Activated naive CD4-positive, alpha-beta T cell treated with anti-CD3 and anti-CD28 coated beads, Interleukin-2, amount 10 ng/mL, durations not matched to agents 7 days and 5 days (primary cell): ENCODE measurements around the gene CCDC192.

ENCODE experiments used
- CTCF ChIA-PET: fragments of 350-600 bp; sonication (Branson Sonifier 250); formaldehyde crosslinking; loops from one replicate; lab custom pipeline; 2021; ENCODE audit warnings: antibody characterized with exemption; lab: Charles Lee
- DNase-seq: peaks from one replicate; pipeline ENCODE4 v3.0.0-alpha.2; 2020
- H3K27ac Mint-ChIP-seq: one replicate; pipeline ENCODE4 v1.8.0; 2021; ENCODE audit warnings: mild to moderate bottlenecking, moderate library complexity, mixed read lengths
- H3K27me3 Mint-ChIP-seq: one replicate; pipeline ENCODE4 v1.8.0; 2021; ENCODE audit warnings: mild to moderate bottlenecking, mixed read lengths
- H3K36me3 Mint-ChIP-seq: one replicate; pipeline ENCODE4 v1.8.0; 2021; ENCODE audit warnings: mixed read lengths
- H3K4me1 Mint-ChIP-seq: one replicate; pipeline ENCODE4 v1.8.0; 2021; ENCODE audit warnings: mixed read lengths
- H3K4me3 Mint-ChIP-seq: one replicate; pipeline ENCODE4 v1.8.0; 2021; ENCODE audit warnings: mild to moderate bottlenecking, moderate library complexity, mixed read lengths
- H3K9me3 Mint-ChIP-seq: one replicate; pipeline ENCODE4 v1.8.0; 2021; ENCODE audit warnings: mixed read lengths

The CCDC192 gene

DNA sequence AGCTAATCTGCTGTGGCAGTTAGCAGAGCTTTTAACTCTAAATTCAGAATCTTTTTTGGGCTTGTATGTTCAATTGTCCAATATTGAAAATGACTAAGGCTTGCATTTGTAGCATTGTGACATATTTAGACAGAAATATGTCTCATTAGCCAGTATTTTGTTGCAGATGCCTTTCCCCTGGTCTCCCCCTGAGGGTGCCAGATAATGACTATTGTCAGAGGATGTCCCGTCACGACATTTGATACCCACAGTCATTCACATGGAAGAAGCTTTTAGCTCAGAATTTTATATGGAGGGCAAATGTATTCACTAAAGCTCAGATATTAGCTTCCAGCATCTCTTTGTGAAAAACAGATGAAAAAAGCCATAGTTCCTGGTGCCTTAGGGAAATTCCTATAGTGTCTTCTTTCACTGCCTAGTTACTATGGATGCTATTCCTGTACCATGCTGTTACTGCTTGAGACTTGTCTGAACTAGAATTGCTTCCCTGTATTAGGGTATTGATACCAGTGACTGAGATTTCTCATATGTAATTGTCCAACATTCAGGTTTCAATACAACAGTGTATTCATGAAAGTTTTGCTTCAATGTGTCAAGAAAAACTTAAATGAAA lies 96.2 kb downstream of the CCDC192 start:
- H3K27ac Mint-ChIP-seq = no peak overlapping the region
- H3K4me3 Mint-ChIP-seq = no peak overlapping the region
- no peaks in the 10 kb centered on the region for H3K4me1 Mint-ChIP-seq
- no peaks in the 10 kb centered on the region for H3K36me3 Mint-ChIP-seq
- CTCF ChIA-PET = no interaction called here
- H3K27me3 Mint-ChIP-seq = no peaks in the 10 kb centered on the region
- no peaks in the 10 kb centered on the region for H3K9me3 Mint-ChIP-seq
- DNase-seq = no peak

DNA sequence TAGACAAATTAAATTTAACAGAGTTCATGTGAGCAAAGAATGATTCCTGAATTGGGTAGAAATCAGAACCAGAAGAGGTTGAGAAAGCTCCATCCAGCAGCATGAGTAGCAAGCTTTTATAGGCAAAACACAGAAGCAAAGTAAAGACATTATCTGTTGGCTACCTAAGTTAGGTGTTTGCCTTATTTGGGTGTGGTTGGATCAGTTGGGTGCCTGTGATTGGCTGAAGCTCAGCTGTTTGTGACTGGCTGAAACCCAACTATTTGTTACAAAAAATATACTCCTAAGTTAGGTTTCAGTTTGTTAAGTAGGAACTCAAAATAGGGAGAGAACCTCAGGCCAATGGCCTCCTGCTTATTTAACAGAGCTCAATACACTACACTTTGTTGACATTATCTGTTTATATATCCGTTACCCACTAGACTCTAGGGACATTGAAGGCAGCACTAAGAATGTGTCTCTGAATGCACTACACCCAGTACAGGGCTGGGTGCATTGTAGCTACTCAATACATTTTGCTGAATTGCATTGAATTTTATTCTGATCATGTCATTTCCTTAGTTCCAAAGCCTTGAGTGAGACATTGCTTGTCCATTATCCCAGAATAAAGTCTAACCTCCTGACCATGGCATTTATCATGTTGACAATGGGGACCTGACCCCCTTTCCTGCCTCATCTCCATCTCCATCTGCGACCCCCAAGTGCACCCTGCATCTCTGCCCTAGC lies 98.7 kb downstream of the CCDC192 start:
- no peaks in the 10 kb centered on the region for H3K36me3 Mint-ChIP-seq
- no peak for DNase-seq
- H3K27ac Mint-ChIP-seq = no peak overlapping the region
- H3K27me3 Mint-ChIP-seq = no peaks in the 10 kb centered on the region
- no peaks in the 10 kb centered on the region for H3K4me1 Mint-ChIP-seq
- CTCF ChIA-PET = no interaction called here
- H3K9me3 Mint-ChIP-seq = no peaks in the 10 kb centered on the region
- H3K4me3 Mint-ChIP-seq = no peak overlapping the region

DNA sequence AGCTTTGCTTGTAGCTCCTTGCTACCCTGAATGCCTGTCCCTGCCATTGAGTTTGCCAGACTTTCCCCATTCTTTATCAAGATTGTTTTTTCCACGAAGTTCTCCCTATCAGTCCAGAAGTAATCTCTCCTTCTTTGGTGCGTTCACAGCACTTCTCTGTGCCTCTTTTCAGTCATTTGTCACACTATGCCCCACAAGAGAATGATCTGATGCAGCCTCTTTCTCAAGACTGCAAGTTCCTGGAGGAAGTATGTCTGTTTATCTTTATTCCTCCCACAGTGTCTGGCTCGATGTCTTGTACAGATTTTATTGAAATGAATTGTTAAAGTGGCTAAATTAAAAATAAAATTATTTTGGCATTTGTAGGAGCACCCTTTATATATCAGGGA lies 99.3 kb downstream of the CCDC192 start:
- no peaks in the 10 kb centered on the region for H3K9me3 Mint-ChIP-seq
- no peak overlapping the region for H3K27ac Mint-ChIP-seq
- CTCF ChIA-PET = no interaction called here
- H3K4me1 Mint-ChIP-seq = no peaks in the 10 kb centered on the region
- H3K27me3 Mint-ChIP-seq = no peaks in the 10 kb centered on the region
- no peak overlapping the region for H3K4me3 Mint-ChIP-seq
- H3K36me3 Mint-ChIP-seq = no peaks in the 10 kb centered on the region
- no peak for DNase-seq

GRCh38 chr5:127804886-127805426 lies 101.8 kb downstream of the CCDC192 start:
- no peaks in the 10 kb centered on the region for H3K9me3 Mint-ChIP-seq
- no peaks in the 10 kb centered on the region for H3K27me3 Mint-ChIP-seq
- H3K27ac Mint-ChIP-seq = no peak overlapping the region
- H3K36me3 Mint-ChIP-seq = no peaks in the 10 kb centered on the region
- CTCF ChIA-PET = no interaction called here
- H3K4me3 Mint-ChIP-seq = no peak overlapping the region
- no peaks in the 10 kb centered on the region for H3K4me1 Mint-ChIP-seq
- no peak for DNase-seq

DNA sequence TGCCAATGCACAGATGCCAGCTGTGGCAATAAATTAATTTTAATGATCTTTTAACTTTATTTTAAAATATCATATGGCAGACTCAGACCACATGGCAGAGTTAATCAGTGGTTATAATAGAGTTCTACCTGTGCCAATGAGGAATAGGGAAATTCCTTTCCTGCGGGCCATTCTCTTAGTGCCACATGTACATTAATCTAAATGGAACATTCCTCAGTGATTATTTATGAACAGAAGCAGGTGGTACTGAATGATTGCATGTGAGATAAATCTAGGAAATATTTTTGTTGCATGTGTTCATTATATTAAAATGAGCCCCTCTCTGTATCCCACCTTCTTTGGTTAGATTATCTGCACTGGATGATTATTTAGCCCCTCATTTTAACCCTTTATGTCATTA lies 102.3 kb downstream of the CCDC192 start:
- no peaks in the 10 kb centered on the region for H3K4me1 Mint-ChIP-seq
- CTCF ChIA-PET = no interaction called here
- H3K27me3 Mint-ChIP-seq = no peaks in the 10 kb centered on the region
- no peak for DNase-seq
- H3K4me3 Mint-ChIP-seq = no peak overlapping the region
- H3K36me3 Mint-ChIP-seq = no peaks in the 10 kb centered on the region
- no peaks in the 10 kb centered on the region for H3K9me3 Mint-ChIP-seq
- H3K27ac Mint-ChIP-seq = no peak overlapping the region

- CTCF ChIA-PET = no interaction called here
- no peak for DNase-seq
- Mint-ChIP-seq H3K27ac (no peak overlapping the region), H3K27me3 (no peaks in the 10 kb centered on the region), H3K4me3 (no peak overlapping the region), H3K36me3 (no peaks in the 10 kb centered on the region), H3K9me3 (no peaks in the 10 kb centered on the region), H3K4me1 (no peaks in the 10 kb centered on the region)
Observed at GRCh38 chr5:127806776-127807175, 103.6 kb downstream of the CCDC192 start.

DNA sequence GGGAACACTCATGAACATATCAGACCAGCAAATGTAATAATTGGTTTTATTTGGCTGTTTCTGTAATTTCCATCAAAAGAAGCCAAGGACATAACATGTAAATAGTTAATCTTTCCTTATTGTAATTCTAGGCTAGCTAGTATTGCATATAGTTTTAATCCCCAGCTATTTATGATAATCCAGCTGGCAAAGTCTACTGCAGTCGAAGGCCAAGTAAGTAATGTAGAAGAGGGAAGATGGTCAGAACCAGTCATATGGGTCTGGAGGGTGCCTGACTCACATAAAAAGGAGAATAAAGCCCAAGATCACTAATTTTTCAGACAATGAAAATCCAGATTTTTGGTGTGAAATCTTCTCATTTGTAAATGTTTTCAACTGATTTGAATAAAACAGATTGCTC lies 106.3 kb downstream of the CCDC192 start:
- no peak for DNase-seq
- peaks cover 5% of the 10 kb centered on the region for H3K27me3 Mint-ChIP-seq
- H3K4me3 Mint-ChIP-seq = no peak overlapping the region
- CTCF ChIA-PET = no interaction called here
- H3K4me1 Mint-ChIP-seq = no peaks in the 10 kb centered on the region
- no peaks in the 10 kb centered on the region for H3K9me3 Mint-ChIP-seq
- no peaks in the 10 kb centered on the region for H3K36me3 Mint-ChIP-seq
- H3K27ac Mint-ChIP-seq = no peak overlapping the region

DNA sequence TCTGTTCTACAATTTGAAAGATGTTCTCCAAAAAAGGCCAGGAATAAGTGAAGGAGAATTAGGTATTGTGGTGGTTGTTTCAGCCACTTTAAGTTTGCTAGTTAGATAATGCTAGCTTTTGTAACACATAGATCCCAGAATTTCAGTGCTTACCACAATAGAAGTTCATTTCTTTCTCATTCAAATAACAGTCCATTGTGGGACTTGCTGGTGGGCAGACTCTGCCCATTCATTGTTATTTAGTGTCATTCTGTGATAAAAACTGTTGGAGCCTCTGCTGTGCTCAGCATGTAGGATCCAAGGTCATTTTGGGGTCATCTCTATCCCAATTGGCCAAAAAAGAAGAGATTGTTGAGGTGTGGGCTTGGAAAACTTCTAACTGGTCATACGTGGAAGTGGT lies 106.8 kb downstream of the CCDC192 start:
- H3K4me3 Mint-ChIP-seq = no peak overlapping the region
- DNase-seq = no peak
- H3K9me3 Mint-ChIP-seq = no peaks in the 10 kb centered on the region
- no peak overlapping the region for H3K27ac Mint-ChIP-seq
- H3K36me3 Mint-ChIP-seq = no peaks in the 10 kb centered on the region
- H3K4me1 Mint-ChIP-seq = no peaks in the 10 kb centered on the region
- CTCF ChIA-PET = no interaction called here
- H3K27me3 Mint-ChIP-seq = peaks cover 5% of the 10 kb centered on the region

- peaks cover 5% of the 10 kb centered on the region for H3K27me3 Mint-ChIP-seq
- CTCF ChIA-PET = no interaction called here
- no peaks in the 10 kb centered on the region for H3K4me1 Mint-ChIP-seq
- no peaks in the 10 kb centered on the region for H3K36me3 Mint-ChIP-seq
- no peak overlapping the region for H3K4me3 Mint-ChIP-seq
- no peaks in the 10 kb centered on the region for H3K9me3 Mint-ChIP-seq
- DNase-seq = no peak
- no peak overlapping the region for H3K27ac Mint-ChIP-seq
Observed at GRCh38 chr5:127810707-127811490, 107.7 kb downstream of the CCDC192 start.

- CTCF ChIA-PET = no interaction called here
- Mint-ChIP-seq H3K27me3 (peaks cover 5% of the 10 kb centered on the region), H3K9me3 (no peaks in the 10 kb centered on the region), H3K4me1 (no peaks in the 10 kb centered on the region), H3K36me3 (no peaks in the 10 kb centered on the region), H3K4me3 (no peak overlapping the region), H3K27ac (no peak overlapping the region)
- DNase-seq = no peak
Observed at GRCh38 chr5:127812570-127812969, 109.4 kb downstream of the CCDC192 start.

DNA sequence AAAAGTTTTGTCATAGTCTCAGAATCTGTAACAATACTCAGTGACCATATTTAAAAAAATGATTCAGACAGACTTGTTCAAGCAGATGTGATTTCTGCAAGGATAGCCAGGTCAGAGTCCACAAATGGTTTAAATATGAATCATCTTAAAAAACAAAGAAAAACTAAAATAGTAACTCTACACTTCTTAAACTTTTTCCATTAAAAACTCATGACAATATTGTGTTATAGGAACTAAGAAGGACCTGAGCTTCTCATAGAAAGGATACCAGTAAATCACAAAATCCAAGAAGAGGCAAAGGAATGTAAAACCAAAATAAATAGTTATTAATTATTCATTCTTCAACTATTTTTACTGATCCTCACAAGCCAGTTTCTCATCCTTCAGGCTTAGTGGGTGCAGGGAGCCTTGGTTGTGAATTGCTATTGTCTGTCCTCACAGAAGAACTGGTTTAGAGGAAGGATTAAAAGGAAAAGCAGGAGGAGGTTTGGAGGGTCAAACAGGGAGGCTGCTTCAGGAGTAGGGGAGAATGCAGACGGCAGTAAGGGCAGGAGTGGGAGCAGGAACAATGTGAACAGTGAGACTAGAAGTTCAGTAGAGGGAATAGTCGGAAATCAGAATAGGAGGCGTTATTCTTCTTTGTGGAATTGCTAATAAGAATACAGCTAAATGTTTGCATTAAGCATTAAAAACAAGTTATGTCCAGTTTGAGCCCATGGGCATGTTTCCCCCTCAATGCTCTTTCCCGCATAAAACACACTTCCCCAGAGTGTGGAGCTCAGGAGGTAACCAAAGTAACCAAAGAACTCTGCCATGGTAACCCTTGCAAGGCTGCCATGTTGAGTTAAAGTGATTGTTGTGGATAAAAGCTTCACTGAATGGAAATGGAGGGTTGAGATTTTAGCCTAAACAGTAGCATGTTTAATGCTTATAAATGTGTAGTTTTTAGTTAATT lies 110.7 kb downstream of the CCDC192 start:
- H3K27ac Mint-ChIP-seq = no peak overlapping the region
- no peak for DNase-seq
- CTCF ChIA-PET = no interaction called here

DNA sequence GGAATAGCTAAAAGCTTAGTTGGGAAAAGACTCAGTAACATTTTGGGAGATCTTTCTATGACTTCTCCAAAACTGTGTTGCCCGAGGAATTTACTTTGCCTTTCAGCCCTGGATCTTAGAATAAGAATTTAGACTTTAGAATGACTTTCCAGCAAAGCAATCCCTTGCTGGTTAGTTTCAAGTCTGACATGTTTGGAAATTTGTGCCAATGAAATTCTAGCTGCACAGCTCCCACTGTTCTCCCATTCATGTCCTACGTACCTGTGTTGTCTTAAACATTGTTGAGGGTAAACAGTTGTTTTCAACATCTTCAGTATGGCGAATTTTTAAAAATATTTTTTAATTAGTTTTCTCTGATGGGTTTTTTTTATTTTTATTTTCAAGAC lies 111.4 kb downstream of the CCDC192 start:
- CTCF ChIA-PET = no interaction called here
- Mint-ChIP-seq H3K9me3 (no peaks in the 10 kb centered on the region), H3K27ac (no peak overlapping the region), H3K27me3 (peaks cover 5% of the 10 kb centered on the region), H3K36me3 (no peaks in the 10 kb centered on the region), H3K4me3 (no peak overlapping the region), H3K4me1 (no peaks in the 10 kb centered on the region)
- DNase-seq = no peak

More for the DNA sequence above, 110.7 kb downstream of the CCDC192 start:
- Mint-ChIP-seq H3K4me3 (no peak overlapping the region), H3K9me3 (no peaks in the 10 kb centered on the region), H3K27me3 (peaks cover 5% of the 10 kb centered on the region), H3K4me1 (no peaks in the 10 kb centered on the region), H3K36me3 (no peaks in the 10 kb centered on the region)

DNA sequence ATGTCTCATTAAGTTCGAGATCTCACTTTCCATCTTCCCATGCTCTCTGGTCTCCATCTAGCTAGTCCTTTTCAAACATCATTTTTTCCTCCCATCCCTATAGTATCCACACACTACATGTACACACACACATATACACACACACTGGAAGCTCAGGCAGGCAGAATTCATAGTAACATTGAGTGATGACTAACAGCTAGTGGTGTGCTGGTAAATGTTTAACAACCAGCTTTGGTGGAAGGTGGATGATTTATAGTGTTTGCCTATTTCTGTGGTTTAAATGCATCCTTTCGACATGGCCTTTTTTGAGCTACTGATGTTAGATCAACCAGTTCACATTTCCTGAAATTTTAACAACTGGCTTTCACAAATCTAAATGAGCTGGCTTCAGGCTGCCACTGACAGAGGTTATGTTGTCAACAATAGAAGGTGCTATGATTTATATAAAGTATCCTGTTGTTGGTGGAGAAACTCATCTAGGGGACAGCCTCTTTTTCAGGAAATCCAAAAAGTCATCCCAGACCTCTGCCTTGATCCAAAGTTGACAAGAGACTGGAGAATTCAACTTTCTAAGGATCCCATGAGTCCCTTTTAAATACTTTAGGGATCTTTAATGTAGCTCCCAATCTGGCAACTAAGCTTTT lies 117.8 kb downstream of the CCDC192 start:
- CTCF ChIA-PET = no interaction called here
- peaks cover 4% of the 10 kb centered on the region for H3K27me3 Mint-ChIP-seq
- no peak overlapping the region for H3K4me3 Mint-ChIP-seq
- no peak overlapping the region for H3K27ac Mint-ChIP-seq
- DNase-seq = no peak
- no peaks in the 10 kb centered on the region for H3K36me3 Mint-ChIP-seq
- H3K9me3 Mint-ChIP-seq = no peaks in the 10 kb centered on the region
- H3K4me1 Mint-ChIP-seq = no peaks in the 10 kb centered on the region
